ENCODE measurements around the gene ITGAL. TPM values are rescaled to one million over a fixed set of nuclear protein-coding genes. Genes with fewer than 3 reads are reported as not detected.

Gene ITGAL
- total and polyA plus RNA-seq, 2 of the 13 experiments (the other 11 are each of a cell fraction or from before 2014, with no cell fraction given), result 0.86 to 1.2 TPM

DNA sequence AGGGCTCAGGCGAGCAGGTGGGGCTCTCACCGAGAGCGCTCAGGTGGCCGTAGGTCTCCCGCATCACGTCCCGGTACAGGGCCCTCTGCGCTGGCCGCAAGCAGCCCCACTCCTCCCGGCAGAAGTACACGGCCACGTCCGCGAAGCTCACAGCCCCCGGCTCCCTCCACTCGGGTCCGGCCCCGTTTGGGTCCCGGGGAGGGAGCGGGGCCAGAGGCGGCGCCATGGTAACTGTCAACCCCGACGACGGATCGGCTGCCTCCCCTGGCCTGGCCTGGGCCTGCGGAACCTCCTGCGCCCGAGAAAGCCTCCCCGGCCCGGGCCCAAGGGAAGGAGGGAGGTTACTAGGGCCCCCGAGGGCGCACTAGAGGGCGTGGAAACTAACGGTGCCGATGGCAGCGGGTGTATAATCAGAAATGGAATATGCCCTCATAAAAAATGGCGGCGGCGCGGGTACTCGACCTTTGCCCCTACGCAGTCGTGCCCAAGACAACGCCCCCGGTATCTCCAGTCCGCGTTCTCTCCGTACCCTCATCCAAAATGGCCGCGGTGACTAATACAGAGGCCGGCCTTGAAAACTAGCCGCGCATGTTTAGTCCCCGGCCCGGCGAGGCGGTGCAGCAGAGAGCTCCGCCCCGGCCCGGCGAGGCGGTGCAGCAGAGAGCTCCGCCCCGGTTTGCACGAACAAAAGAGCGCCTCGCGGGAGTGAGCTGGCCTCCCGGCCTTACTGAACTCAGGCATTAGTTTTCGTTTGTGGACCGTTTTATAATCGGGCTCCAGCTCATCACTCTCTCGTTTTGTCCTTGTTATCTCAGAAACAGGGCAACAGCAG is 85.6 kb downstream of the ITGAL start, which contains the start of gene ZNF764 (continued):
- TF ChIP-seq, protein P1, sequence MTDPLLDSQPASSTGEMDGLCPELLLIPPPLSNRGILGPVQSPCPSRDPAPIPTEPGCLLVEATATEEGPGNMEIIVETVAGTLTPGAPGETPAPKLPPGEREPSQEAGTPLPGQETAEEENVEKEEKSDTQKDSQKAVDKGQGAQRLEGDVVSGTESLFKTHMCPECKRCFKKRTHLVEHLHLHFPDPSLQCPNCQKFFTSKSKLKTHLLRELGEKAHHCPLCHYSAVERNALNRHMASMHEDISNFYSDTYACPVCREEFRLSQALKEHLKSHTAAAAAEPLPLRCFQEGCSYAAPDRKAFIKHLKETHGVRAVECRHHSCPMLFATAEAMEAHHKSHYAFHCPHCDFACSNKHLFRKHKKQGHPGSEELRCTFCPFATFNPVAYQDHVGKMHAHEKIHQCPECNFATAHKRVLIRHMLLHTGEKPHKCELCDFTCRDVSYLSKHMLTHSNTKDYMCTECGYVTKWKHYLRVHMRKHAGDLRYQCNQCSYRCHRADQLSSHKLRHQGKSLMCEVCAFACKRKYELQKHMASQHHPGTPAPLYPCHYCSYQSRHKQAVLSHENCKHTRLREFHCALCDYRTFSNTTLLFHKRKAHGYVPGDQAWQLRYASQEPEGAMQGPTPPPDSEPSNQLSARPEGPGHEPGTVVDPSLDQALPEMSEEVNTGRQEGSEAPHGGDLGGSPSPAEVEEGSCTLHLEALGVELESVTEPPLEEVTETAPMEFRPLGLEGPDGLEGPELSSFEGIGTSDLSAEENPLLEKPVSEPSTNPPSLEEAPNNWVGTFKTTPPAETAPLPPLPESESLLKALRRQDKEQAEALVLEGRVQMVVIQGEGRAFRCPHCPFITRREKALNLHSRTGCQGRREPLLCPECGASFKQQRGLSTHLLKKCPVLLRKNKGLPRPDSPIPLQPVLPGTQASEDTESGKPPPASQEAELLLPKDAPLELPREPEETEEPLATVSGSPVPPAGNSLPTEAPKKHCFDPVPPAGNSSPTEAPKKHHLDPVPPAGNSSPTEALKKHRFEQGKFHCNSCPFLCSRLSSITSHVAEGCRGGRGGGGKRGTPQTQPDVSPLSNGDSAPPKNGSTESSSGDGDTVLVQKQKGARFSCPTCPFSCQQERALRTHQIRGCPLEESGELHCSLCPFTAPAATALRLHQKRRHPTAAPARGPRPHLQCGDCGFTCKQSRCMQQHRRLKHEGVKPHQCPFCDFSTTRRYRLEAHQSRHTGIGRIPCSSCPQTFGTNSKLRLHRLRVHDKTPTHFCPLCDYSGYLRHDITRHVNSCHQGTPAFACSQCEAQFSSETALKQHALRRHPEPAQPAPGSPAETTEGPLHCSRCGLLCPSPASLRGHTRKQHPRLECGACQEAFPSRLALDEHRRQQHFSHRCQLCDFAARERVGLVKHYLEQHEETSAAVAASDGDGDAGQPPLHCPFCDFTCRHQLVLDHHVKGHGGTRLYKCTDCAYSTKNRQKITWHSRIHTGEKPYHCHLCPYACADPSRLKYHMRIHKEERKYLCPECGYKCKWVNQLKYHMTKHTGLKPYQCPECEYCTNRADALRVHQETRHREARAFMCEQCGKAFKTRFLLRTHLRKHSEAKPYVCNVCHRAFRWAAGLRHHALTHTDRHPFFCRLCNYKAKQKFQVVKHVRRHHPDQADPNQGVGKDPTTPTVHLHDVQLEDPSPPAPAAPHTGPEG (CRISPR knock-in tag; IDR thresholded peaks at IDR 0.05), result no peak
- no peak; the same call in none of the 2 replicates for TF ChIP-seq ISL2 (CRISPR knock-in tag; IDR thresholded peaks at IDR 0.05)
- TF ChIP-seq, protein P2, sequence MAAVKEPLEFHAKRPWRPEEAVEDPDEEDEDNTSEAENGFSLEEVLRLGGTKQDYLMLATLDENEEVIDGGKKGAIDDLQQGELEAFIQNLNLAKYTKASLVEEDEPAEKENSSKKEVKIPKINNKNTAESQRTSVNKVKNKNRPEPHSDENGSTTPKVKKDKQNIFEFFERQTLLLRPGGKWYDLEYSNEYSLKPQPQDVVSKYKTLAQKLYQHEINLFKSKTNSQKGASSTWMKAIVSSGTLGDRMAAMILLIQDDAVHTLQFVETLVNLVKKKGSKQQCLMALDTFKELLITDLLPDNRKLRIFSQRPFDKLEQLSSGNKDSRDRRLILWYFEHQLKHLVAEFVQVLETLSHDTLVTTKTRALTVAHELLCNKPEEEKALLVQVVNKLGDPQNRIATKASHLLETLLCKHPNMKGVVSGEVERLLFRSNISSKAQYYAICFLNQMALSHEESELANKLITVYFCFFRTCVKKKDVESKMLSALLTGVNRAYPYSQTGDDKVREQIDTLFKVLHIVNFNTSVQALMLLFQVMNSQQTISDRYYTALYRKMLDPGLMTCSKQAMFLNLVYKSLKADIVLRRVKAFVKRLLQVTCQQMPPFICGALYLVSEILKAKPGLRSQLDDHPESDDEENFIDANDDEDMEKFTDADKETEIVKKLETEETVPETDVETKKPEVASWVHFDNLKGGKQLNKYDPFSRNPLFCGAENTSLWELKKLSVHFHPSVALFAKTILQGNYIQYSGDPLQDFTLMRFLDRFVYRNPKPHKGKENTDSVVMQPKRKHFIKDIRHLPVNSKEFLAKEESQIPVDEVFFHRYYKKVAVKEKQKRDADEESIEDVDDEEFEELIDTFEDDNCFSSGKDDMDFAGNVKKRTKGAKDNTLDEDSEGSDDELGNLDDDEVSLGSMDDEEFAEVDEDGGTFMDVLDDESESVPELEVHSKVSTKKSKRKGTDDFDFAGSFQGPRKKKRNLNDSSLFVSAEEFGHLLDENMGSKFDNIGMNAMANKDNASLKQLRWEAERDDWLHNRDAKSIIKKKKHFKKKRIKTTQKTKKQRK (IDR thresholded peaks at IDR 0.05; ENCODE audit: low read length), result no peak
- peak; percentile 49; the same call in 1 of the 2 replicates for TF ChIP-seq ETV5 (CRISPR knock-in tag; IDR thresholded peaks at IDR 0.05; ENCODE audit: borderline replicate concordance)
- peak; percentile 58; the same call in 1 of the 2 replicates for TF ChIP-seq MIER2 (CRISPR knock-in tag; IDR thresholded peaks at IDR 0.05)
